Measurements from ENCODE around the gene ARHGEF16. TPM values are rescaled to one million over a fixed set of nuclear protein-coding genes. Genes with fewer than 3 reads are reported as not detected.
A peak's percentile ranks its signal among the peaks of the same experiment; 100 is the strongest.

The ARHGEF16 gene
- total RNA-seq, 1 experiment from 2014 or later, result 17.2 TPM

DNA sequence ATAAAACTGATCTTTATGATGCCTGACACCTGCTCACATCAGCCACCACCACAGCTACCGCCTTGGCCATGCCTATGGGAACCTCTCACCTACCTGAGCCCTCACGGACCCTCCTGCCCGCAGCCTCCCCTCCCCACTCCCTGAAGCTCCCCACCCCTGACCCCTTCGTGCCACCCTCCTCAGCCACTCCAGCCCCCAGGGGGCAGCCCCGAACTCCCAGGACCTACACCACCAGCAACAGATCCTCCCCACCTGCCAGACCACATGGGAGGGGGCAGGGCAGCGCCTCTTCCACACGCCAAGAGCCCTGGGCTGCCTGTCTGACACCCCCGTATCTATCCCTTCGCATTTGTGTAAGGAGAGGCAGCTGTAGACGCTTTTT is 14.2 kb upstream of the ARHGEF16 start:
- no peaks in the 10 kb centered on the region for H3K4me1 Mint-ChIP-seq
- CTCF ChIA-PET, result interaction anchor here (0.6 to 5.3 kb wide), 9 partner anchors 9 to 385 kb away, joined by 3 to 24 read pairs (median 4); no protein-coding TSS in a partner anchor
- ATAC-seq (no peak), DNase-seq (ENCODE audit: low spot score) (no peak)
- POLR2A ChIA-PET, result no interaction called here
- H3K36me3 Mint-ChIP-seq, result no peaks in the 10 kb centered on the region
- no peaks in the 10 kb centered on the region for H3K9me3 Mint-ChIP-seq
- no peak overlapping the region for H3K4me3 Mint-ChIP-seq
- TF ChIP-seq, protein P1, sequence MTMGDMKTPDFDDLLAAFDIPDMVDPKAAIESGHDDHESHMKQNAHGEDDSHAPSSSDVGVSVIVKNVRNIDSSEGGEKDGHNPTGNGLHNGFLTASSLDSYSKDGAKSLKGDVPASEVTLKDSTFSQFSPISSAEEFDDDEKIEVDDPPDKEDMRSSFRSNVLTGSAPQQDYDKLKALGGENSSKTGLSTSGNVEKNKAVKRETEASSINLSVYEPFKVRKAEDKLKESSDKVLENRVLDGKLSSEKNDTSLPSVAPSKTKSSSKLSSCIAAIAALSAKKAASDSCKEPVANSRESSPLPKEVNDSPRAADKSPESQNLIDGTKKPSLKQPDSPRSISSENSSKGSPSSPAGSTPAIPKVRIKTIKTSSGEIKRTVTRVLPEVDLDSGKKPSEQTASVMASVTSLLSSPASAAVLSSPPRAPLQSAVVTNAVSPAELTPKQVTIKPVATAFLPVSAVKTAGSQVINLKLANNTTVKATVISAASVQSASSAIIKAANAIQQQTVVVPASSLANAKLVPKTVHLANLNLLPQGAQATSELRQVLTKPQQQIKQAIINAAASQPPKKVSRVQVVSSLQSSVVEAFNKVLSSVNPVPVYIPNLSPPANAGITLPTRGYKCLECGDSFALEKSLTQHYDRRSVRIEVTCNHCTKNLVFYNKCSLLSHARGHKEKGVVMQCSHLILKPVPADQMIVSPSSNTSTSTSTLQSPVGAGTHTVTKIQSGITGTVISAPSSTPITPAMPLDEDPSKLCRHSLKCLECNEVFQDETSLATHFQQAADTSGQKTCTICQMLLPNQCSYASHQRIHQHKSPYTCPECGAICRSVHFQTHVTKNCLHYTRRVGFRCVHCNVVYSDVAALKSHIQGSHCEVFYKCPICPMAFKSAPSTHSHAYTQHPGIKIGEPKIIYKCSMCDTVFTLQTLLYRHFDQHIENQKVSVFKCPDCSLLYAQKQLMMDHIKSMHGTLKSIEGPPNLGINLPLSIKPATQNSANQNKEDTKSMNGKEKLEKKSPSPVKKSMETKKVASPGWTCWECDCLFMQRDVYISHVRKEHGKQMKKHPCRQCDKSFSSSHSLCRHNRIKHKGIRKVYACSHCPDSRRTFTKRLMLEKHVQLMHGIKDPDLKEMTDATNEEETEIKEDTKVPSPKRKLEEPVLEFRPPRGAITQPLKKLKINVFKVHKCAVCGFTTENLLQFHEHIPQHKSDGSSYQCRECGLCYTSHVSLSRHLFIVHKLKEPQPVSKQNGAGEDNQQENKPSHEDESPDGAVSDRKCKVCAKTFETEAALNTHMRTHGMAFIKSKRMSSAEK (CRISPR knock-in tag; IDR thresholded peaks at IDR 0.05; ENCODE audit: borderline replicate concordance), result no peak
- no peak for TF ChIP-seq ZBTB21 (CRISPR knock-in tag; IDR thresholded peaks at IDR 0.05; ENCODE audit: borderline replicate concordance)
- TF ChIP-seq ZNF121 (CRISPR knock-in tag; IDR thresholded peaks at IDR 0.05), result no peak
- no peak for TF ChIP-seq ZNF416 (CRISPR knock-in tag; IDR thresholded peaks at IDR 0.05)
- TF ChIP-seq, protein P2, sequence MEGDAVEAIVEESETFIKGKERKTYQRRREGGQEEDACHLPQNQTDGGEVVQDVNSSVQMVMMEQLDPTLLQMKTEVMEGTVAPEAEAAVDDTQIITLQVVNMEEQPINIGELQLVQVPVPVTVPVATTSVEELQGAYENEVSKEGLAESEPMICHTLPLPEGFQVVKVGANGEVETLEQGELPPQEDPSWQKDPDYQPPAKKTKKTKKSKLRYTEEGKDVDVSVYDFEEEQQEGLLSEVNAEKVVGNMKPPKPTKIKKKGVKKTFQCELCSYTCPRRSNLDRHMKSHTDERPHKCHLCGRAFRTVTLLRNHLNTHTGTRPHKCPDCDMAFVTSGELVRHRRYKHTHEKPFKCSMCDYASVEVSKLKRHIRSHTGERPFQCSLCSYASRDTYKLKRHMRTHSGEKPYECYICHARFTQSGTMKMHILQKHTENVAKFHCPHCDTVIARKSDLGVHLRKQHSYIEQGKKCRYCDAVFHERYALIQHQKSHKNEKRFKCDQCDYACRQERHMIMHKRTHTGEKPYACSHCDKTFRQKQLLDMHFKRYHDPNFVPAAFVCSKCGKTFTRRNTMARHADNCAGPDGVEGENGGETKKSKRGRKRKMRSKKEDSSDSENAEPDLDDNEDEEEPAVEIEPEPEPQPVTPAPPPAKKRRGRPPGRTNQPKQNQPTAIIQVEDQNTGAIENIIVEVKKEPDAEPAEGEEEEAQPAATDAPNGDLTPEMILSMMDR (IDR thresholded peaks at IDR 0.05), result no peak
- TF ChIP-seq, protein P3, sequence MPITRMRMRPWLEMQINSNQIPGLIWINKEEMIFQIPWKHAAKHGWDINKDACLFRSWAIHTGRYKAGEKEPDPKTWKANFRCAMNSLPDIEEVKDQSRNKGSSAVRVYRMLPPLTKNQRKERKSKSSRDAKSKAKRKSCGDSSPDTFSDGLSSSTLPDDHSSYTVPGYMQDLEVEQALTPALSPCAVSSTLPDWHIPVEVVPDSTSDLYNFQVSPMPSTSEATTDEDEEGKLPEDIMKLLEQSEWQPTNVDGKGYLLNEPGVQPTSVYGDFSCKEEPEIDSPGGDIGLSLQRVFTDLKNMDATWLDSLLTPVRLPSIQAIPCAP (CRISPR knock-in tag; IDR thresholded peaks at IDR 0.05), result no peak
- TF ChIP-seq, protein P4, sequence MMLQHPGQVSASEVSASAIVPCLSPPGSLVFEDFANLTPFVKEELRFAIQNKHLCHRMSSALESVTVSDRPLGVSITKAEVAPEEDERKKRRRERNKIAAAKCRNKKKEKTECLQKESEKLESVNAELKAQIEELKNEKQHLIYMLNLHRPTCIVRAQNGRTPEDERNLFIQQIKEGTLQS (CRISPR knock-in tag; conservative IDR thresholded peaks at IDR 0.05), result no peak
- no peaks in the 10 kb centered on the region for H3K27me3 Mint-ChIP-seq (ENCODE audit: low read depth)
- no peak overlapping the region for H3K27ac Mint-ChIP-seq

DNA sequence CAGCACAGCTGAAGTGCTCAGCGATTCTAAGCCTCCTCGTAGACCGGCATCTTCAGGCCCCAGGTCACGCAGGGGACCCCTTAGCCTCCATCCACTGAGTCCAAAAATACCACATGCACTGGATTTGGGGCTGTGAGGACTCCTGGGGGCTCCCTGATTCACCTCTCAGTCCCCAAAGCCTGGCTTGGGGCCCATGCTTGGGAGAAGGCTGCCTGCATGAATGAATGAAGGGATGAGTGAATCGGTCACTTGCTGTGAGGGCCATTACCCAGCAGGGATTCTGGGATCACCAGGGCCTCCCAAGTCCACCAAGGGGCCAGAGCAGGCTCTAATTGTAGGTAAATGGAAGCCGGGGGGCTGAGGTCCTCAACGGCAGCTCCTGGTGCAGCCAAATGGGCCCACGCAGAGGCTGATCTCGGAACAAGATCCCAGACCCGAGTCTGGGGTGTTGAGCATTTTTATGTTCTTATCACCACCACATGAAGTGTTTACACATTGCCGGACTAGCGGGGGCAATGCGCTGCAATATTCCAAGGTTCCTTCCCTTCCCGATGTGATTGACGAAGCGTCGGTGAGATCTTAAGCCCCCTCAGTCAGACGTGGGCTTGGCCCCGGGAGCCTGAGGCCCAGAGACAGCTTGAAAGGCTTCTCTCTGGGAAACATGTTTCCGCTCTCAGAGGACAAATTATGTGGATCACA is 13.6 kb upstream of the ARHGEF16 start:
- H3K4me3 Mint-ChIP-seq, result no peak overlapping the region
- ATAC-seq (no peak), DNase-seq (ENCODE audit: low spot score) (no peak)
- no peaks in the 10 kb centered on the region for H3K36me3 Mint-ChIP-seq
- ChIA-PET CTCF (interaction anchor here (0.6 to 5.3 kb wide), 9 partner anchors 9 to 77 kb away, joined by 3 to 24 read pairs (median 4); no protein-coding TSS in a partner anchor), POLR2A (no interaction called here)
- no peaks in the 10 kb centered on the region for H3K9me3 Mint-ChIP-seq
- H3K4me1 Mint-ChIP-seq, result no peaks in the 10 kb centered on the region
- H3K27ac Mint-ChIP-seq, result peak overlapping the region; percentile 53
- TF ChIP-seq ZNF263 (CRISPR knock-in tag; IDR thresholded peaks at IDR 0.05; ENCODE audit: low read depth) (no peak), ESRRA (CRISPR knock-in tag; IDR thresholded peaks at IDR 0.05; ENCODE audit: borderline replicate concordance) (no peak), SMAD4 (CRISPR knock-in tag; IDR thresholded peaks at IDR 0.05) (no peak), SOX15 (CRISPR knock-in tag; IDR thresholded peaks at IDR 0.05) (no peak), SMAD3 (CRISPR knock-in tag; IDR thresholded peaks at IDR 0.05; ENCODE audit: borderline replicate concordance) (no peak)
- TF ChIP-seq, protein P5, sequence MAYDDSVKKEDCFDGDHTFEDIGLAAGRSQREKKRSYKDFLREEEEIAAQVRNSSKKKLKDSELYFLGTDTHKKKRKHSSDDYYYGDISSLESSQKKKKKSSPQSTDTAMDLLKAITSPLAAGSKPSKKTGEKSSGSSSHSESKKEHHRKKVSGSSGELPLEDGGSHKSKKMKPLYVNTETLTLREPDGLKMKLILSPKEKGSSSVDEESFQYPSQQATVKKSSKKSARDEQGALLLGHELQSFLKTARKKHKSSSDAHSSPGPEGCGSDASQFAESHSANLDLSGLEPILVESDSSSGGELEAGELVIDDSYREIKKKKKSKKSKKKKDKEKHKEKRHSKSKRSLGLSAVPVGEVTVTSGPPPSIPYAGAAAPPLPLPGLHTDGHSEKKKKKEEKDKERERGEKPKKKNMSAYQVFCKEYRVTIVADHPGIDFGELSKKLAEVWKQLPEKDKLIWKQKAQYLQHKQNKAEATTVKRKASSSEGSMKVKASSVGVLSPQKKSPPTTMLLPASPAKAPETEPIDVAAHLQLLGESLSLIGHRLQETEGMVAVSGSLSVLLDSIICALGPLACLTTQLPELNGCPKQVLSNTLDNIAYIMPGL (CRISPR knock-in tag; IDR thresholded peaks at IDR 0.05), result no peak
- H3K27me3 Mint-ChIP-seq (ENCODE audit: low read depth), result no peaks in the 10 kb centered on the region

Measured in WTC11 (cell line).